ENCODE measurements around the gene FBXL16. TPM values are rescaled to one million over a fixed set of nuclear protein-coding genes. Genes with fewer than 3 reads are reported as not detected.

The FBXL16 gene
- total and polyA plus RNA-seq, 9 of the 15 experiments (the other 6 are each of a cell fraction or from before 2014, with no cell fraction given) = 0.21 to 8.2 (median 1.7) TPM

DNA sequence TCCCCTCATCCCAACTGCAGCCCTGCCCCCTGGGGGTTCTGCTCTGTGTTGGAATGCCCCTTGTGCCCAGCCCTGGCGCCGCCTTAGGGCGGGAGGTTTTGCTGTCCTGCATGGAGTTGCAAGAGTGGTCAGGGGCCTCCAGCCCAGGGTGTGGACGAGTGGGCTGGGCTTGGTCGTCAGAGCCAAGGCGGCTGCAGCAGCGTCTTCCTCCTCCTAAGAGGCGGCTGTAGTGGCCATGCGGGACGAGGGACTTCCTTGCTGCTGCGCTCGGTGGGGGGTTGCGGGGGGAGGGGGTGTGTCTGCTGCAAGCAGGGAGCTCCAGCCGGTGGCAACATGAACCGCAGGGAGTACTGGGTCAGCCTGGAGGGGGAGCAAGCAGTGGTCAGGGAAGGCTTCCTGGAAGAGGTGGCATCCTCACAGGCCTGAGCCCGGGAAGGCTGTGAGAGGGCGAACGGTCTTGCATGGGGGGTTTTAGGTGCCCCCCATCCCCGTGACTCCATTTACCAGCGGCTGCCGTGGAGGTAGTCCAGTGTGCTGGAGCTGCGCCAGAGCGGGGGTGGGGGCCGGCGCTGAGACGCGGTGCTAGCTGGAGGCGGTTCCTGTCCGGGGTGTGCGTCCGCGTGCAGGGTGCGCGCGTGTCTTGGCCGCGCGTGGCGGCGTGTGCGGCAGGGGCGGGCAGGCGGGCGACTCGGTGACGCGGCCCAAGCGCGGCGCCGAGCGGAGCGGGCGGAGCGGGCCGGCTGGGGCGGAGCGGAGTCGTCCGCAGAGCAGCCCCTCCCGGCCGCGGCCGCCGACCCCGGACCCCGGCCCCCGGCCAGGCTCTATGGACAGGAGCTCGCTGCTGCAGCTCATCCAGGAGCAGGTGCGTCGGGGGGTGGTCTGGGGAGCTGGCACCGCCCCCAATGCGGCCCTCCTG, 30.4 kb downstream of the FBXL16 start, which contains the start of gene RHBDL1 (continued):
- TF ChIP-seq, protein P1, sequence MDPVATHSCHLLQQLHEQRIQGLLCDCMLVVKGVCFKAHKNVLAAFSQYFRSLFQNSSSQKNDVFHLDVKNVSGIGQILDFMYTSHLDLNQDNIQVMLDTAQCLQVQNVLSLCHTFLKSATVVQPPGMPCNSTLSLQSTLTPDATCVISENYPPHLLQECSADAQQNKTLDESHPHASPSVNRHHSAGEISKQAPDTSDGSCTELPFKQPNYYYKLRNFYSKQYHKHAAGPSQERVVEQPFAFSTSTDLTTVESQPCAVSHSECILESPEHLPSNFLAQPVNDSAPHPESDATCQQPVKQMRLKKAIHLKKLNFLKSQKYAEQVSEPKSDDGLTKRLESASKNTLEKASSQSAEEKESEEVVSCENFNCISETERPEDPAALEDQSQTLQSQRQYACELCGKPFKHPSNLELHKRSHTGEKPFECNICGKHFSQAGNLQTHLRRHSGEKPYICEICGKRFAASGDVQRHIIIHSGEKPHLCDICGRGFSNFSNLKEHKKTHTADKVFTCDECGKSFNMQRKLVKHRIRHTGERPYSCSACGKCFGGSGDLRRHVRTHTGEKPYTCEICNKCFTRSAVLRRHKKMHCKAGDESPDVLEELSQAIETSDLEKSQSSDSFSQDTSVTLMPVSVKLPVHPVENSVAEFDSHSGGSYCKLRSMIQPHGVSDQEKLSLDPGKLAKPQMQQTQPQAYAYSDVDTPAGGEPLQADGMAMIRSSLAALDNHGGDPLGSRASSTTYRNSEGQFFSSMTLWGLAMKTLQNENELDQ (CRISPR knock-in tag; IDR thresholded peaks at IDR 0.05; ENCODE audit: borderline replicate concordance) = no peak
- TF ChIP-seq, protein P2, sequence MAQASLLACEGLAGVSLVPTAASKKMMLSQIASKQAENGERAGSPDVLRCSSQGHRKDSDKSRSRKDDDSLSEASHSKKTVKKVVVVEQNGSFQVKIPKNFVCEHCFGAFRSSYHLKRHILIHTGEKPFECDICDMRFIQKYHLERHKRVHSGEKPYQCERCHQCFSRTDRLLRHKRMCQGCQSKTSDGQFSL (CRISPR knock-in tag; IDR thresholded peaks at IDR 0.05) = peak; percentile 96
- TF ChIP-seq, protein P2 (tag; IDR thresholded peaks at IDR 0.05) = peak in 1 of 2 experiments; percentile 81; a peak in 2 of 4 replicates
- TF ChIP-seq, protein P3, sequence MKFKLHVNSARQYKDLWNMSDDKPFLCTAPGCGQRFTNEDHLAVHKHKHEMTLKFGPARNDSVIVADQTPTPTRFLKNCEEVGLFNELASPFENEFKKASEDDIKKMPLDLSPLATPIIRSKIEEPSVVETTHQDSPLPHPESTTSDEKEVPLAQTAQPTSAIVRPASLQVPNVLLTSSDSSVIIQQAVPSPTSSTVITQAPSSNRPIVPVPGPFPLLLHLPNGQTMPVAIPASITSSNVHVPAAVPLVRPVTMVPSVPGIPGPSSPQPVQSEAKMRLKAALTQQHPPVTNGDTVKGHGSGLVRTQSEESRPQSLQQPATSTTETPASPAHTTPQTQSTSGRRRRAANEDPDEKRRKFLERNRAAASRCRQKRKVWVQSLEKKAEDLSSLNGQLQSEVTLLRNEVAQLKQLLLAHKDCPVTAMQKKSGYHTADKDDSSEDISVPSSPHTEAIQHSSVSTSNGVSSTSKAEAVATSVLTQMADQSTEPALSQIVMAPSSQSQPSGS (CRISPR knock-in tag; IDR thresholded peaks at IDR 0.05) = no peak
- no peak for TF ChIP-seq HNRNPH1 (optimal IDR thresholded peaks at IDR 0.05; ENCODE audit: low read depth, low read length)
- TF ChIP-seq, protein P4, sequence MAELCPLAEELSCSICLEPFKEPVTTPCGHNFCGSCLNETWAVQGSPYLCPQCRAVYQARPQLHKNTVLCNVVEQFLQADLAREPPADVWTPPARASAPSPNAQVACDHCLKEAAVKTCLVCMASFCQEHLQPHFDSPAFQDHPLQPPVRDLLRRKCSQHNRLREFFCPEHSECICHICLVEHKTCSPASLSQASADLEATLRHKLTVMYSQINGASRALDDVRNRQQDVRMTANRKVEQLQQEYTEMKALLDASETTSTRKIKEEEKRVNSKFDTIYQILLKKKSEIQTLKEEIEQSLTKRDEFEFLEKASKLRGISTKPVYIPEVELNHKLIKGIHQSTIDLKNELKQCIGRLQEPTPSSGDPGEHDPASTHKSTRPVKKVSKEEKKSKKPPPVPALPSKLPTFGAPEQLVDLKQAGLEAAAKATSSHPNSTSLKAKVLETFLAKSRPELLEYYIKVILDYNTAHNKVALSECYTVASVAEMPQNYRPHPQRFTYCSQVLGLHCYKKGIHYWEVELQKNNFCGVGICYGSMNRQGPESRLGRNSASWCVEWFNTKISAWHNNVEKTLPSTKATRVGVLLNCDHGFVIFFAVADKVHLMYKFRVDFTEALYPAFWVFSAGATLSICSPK (IDR thresholded peaks at IDR 0.05; ENCODE audit: borderline replicate concordance) = no peak
- no peak for TF ChIP-seq NONO (IDR thresholded peaks at IDR 0.05; ENCODE audit: low read depth in 2 of 2, low read length in 1 of 2)
- TF ChIP-seq ZNF384 (IDR thresholded peaks at IDR 0.05; ENCODE audit: low read depth, low read length) = no peak
- no peak for TF ChIP-seq PCBP2 (IDR thresholded peaks at IDR 0.05; ENCODE audit: low read depth, low read length, poor library complexity, severe bottlenecking)
- no peak for TF ChIP-seq RBM15 (IDR thresholded peaks at IDR 0.05; ENCODE audit: insufficient read depth, low read length)
- no peak for TF ChIP-seq CBX5 (IDR thresholded peaks at IDR 0.05; ENCODE audit: borderline replicate concordance, low read depth)
- TF ChIP-seq ZNF124 (CRISPR knock-in tag; IDR thresholded peaks at IDR 0.05) = no peak
- TF ChIP-seq, protein P5, sequence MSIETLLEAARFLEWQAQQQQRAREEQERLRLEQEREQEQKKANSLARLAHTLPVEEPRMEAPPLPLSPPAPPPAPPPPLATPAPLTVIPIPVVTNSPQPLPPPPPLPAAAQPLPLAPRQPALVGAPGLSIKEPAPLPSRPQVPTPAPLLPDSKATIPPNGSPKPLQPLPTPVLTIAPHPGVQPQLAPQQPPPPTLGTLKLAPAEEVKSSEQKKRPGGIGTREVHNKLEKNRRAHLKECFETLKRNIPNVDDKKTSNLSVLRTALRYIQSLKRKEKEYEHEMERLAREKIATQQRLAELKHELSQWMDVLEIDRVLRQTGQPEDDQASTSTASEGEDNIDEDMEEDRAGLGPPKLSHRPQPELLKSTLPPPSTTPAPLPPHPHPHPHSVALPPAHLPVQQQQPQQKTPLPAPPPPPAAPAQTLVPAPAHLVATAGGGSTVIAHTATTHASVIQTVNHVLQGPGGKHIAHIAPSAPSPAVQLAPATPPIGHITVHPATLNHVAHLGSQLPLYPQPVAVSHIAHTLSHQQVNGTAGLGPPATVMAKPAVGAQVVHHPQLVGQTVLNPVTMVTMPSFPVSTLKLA (conservative IDR thresholded peaks at IDR 0.05) = peak; percentile 73 to 85
- TF ChIP-seq, protein P6, sequence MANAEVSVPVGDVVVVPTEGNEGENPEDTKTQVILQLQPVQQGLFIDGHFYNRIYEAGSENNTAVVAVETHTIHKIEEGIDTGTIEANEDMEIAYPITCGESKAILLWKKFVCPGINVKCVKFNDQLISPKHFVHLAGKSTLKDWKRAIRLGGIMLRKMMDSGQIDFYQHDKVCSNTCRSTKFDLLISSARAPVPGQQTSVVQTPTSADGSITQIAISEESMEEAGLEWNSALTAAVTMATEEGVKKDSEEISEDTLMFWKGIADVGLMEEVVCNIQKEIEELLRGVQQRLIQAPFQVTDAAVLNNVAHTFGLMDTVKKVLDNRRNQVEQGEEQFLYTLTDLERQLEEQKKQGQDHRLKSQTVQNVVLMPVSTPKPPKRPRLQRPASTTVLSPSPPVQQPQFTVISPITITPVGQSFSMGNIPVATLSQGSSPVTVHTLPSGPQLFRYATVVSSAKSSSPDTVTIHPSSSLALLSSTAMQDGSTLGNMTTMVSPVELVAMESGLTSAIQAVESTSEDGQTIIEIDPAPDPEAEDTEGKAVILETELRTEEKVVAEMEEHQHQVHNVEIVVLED (CRISPR knock-in tag; IDR thresholded peaks at IDR 0.05) = no peak
- TF ChIP-seq TAF15 (IDR thresholded peaks at IDR 0.05; ENCODE audit: low read depth, low read length) = no peak

Data from K562 (cell line).